ENCODE data around the gene ATXN1. TPM values are rescaled to one million over a fixed set of nuclear protein-coding genes. Genes with fewer than 3 reads are reported as not detected.

The ATXN1 gene
- total and polyA plus RNA-seq, 2 of the 13 experiments (the other 11 are each of a cell fraction or from before 2014, with no cell fraction given) = 20.7 to 39.5 TPM

GRCh38 chr6:16698997-16699868 lies 62.0 kb downstream of the ATXN1 start (continued):
- 0 out of 2 replicates have a peak, but pooled peaks have one; percentile 40 for TF ChIP-seq ATF7-NPFF (CRISPR knock-in tag; IDR thresholded peaks at IDR 0.05; ENCODE audit: low read depth)
- no peak for TF ChIP-seq JARID2 (CRISPR knock-in tag; IDR thresholded peaks at IDR 0.05; ENCODE audit: insufficient replicate concordance)
- TF ChIP-seq BHLHE40 (IDR thresholded peaks at IDR 0.05; ENCODE audit: low read length) = peak; percentile 9; the same call in 1 of the 2 replicates
- no peak for TF ChIP-seq CCAR2 (optimal IDR thresholded peaks at IDR 0.05; ENCODE audit: low read depth, low read length)
- TF ChIP-seq ZNF232 (CRISPR knock-in tag; IDR thresholded peaks at IDR 0.05; ENCODE audit: borderline replicate concordance) = no peak
- no peak for TF ChIP-seq FOXP1 (IDR thresholded peaks at IDR 0.05)
- peak; percentile 94 for TF ChIP-seq FOXP1 (CRISPR knock-in tag; IDR thresholded peaks at IDR 0.05)
- no peak for TF ChIP-seq ZNF678 (CRISPR knock-in tag; IDR thresholded peaks at IDR 0.05)
- 0 out of 2 replicates have a peak, but pooled peaks have one; percentile 39 for TF ChIP-seq ZSCAN31 (CRISPR knock-in tag; IDR thresholded peaks at IDR 0.05; ENCODE audit: low read depth)
- TF ChIP-seq KDM4B (CRISPR knock-in tag; IDR thresholded peaks at IDR 0.05) = no peak
- no peak for TF ChIP-seq SOX6 (IDR thresholded peaks at IDR 0.05)
- peak; percentile 89 for TF ChIP-seq SOX6 (CRISPR knock-in tag; IDR thresholded peaks at IDR 0.05)
- no peak for TF ChIP-seq BCL3 (CRISPR knock-in tag; IDR thresholded peaks at IDR 0.05)
- TF ChIP-seq ZNF205 (CRISPR knock-in tag; IDR thresholded peaks at IDR 0.05) = 0 out of 2 replicates have a peak, but pooled peaks have one; percentile 47
- TF ChIP-seq, protein P1, sequence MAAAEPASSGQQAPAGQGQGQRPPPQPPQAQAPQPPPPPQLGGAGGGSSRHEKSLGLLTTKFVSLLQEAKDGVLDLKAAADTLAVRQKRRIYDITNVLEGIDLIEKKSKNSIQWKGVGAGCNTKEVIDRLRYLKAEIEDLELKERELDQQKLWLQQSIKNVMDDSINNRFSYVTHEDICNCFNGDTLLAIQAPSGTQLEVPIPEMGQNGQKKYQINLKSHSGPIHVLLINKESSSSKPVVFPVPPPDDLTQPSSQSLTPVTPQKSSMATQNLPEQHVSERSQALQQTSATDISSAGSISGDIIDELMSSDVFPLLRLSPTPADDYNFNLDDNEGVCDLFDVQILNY (CRISPR knock-in tag; conservative IDR thresholded peaks at IDR 0.05) = no peak
- peak; percentile 49; the same call in 1 of the 2 replicates for TF ChIP-seq ZSCAN25 (CRISPR knock-in tag; IDR thresholded peaks at IDR 0.05)
- TF ChIP-seq SNAI1 (CRISPR knock-in tag; IDR thresholded peaks at IDR 0.05; ENCODE audit: borderline replicate concordance) = no peak
- no peak for TF ChIP-seq ZNF558 (CRISPR knock-in tag; IDR thresholded peaks at IDR 0.05; ENCODE audit: borderline replicate concordance)
- TF ChIP-seq ZNF720 (CRISPR knock-in tag; IDR thresholded peaks at IDR 0.05) = no peak
- TF ChIP-seq MXD4 (CRISPR knock-in tag; IDR thresholded peaks at IDR 0.05) = no peak; the same call in 1 of the 2 replicates
- TF ChIP-seq ZNF747 (CRISPR knock-in tag; IDR thresholded peaks at IDR 0.05; ENCODE audit: borderline replicate concordance) = peak; percentile 59; the same call in 1 of the 2 replicates
- peak; percentile 62; the same call in 1 of the 2 replicates for TF ChIP-seq TRAFD1 (CRISPR knock-in tag; IDR thresholded peaks at IDR 0.05; ENCODE audit: borderline replicate concordance)
- peak; percentile 30 for TF ChIP-seq YY1 (IDR thresholded peaks at IDR 0.05; ENCODE audit: insufficient read depth, insufficient replicate concordance, low read depth, low read length)
- 0 out of 2 replicates have a peak, but pooled peaks have one; percentile 19 for TF ChIP-seq ZNF878 (CRISPR knock-in tag; IDR thresholded peaks at IDR 0.05)
- TF ChIP-seq, protein P2, sequence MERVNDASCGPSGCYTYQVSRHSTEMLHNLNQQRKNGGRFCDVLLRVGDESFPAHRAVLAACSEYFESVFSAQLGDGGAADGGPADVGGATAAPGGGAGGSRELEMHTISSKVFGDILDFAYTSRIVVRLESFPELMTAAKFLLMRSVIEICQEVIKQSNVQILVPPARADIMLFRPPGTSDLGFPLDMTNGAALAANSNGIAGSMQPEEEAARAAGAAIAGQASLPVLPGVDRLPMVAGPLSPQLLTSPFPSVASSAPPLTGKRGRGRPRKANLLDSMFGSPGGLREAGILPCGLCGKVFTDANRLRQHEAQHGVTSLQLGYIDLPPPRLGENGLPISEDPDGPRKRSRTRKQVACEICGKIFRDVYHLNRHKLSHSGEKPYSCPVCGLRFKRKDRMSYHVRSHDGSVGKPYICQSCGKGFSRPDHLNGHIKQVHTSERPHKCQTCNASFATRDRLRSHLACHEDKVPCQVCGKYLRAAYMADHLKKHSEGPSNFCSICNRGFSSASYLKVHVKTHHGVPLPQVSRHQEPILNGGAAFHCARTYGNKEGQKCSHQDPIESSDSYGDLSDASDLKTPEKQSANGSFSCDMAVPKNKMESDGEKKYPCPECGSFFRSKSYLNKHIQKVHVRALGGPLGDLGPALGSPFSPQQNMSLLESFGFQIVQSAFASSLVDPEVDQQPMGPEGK (CRISPR knock-in tag; IDR thresholded peaks at IDR 0.05) = peak; percentile 29; the same call in 1 of the 2 replicates
